Measurements from ENCODE around the gene KIAA1958. TPM values are rescaled to one million over a fixed set of nuclear protein-coding genes. Genes with fewer than 3 reads are reported as not detected.
A peak's percentile ranks its signal among the peaks of the same experiment; 100 is the strongest.

Gene KIAA1958
- total RNA-seq, 1 donor from 2014 or later = 12.0 TPM

DNA sequence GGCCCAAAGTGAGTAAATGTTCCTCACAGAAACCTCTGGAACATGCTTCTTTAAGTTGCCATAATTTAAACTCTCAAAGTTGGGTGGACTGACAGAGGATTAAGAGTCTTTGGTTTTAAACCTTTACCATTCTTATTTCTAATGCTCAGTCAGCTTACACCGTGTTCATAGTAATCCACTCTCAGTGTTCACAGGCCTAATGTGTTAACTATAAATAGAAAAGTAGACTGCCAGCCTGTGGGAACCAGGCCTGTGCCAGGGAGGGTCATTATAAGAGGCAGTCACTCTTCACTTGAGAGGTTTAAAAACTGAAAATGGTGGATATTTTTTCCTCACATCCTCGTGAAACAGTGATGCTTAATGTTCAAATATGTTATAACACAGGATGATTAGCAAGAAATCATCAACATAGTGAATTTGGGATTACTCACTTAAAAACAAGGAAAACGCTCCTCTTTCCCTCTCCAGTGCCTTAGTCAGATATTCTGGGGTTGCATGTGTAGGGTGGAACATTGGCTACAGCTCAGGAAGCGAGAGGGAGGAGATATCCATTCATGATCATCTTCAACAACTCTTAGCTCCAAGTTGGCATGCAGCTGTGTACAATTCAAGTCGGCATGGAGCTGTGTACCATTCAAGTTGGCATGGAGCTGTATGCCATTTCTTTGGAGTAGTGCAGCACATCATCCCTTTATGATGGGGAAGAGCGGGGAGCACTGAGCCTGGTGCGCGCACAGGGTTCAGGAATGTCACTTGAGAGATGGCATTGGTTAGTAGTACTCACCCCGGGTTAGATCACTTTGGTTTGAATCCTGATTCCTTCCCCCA is 65.8 kb downstream of the KIAA1958 start:
- peaks cover 11% of the 10 kb centered on the region for H3K4me1 ChIP-seq (ENCODE audit: insufficient read depth, low read length)
- DNase-seq (ENCODE audit: low read depth) (no peak), FAIRE-seq (no peak)
- TF ChIP-seq, protein P1, sequence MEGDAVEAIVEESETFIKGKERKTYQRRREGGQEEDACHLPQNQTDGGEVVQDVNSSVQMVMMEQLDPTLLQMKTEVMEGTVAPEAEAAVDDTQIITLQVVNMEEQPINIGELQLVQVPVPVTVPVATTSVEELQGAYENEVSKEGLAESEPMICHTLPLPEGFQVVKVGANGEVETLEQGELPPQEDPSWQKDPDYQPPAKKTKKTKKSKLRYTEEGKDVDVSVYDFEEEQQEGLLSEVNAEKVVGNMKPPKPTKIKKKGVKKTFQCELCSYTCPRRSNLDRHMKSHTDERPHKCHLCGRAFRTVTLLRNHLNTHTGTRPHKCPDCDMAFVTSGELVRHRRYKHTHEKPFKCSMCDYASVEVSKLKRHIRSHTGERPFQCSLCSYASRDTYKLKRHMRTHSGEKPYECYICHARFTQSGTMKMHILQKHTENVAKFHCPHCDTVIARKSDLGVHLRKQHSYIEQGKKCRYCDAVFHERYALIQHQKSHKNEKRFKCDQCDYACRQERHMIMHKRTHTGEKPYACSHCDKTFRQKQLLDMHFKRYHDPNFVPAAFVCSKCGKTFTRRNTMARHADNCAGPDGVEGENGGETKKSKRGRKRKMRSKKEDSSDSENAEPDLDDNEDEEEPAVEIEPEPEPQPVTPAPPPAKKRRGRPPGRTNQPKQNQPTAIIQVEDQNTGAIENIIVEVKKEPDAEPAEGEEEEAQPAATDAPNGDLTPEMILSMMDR (IDR thresholded peaks at IDR 0.05; ENCODE audit: insufficient read depth, low read depth, low read length) = no peak
- no peak for TF ChIP-seq EZH2 (IDR thresholded peaks at IDR 0.05; ENCODE audit: insufficient read depth, low read length)
- no peak overlapping the region for H3K4me2 ChIP-seq (ENCODE audit: low read length)
- Mint-ChIP-seq H3K27me3 (ENCODE audit: low read depth, unreplicated experiment) (no peaks in the 10 kb centered on the region), H3K27ac (ENCODE audit: unreplicated experiment) (no peak overlapping the region), H3K36me3 (ENCODE audit: low read depth, unreplicated experiment) (no peaks in the 10 kb centered on the region), H3K4me1 (ENCODE audit: low read depth, unreplicated experiment) (peaks cover 31% of the 10 kb centered on the region), H3K4me3 (ENCODE audit: unreplicated experiment) (no peak overlapping the region), H3K9me3 (ENCODE audit: unreplicated experiment) (no peaks in the 10 kb centered on the region)
- H3K4me3 ChIP-seq (ENCODE audit: insufficient read depth, low read depth, low read length) = no peak overlapping the region
- H3K9me3 ChIP-seq (ENCODE audit: insufficient read depth, low read depth, low read length) = no peaks in the 10 kb centered on the region
- H2AFZ ChIP-seq (ENCODE audit: low read depth, low read length) = no peak overlapping the region
- no peak overlapping the region for H3K9ac ChIP-seq (ENCODE audit: low read length)
- no peaks in the 10 kb centered on the region for H3K27me3 ChIP-seq (ENCODE audit: insufficient read depth, low read length)
- H3K79me2 ChIP-seq (ENCODE audit: insufficient read depth, low read length) = no peaks in the 10 kb centered on the region
- no peaks in the 10 kb centered on the region for H4K20me1 ChIP-seq (ENCODE audit: insufficient read depth, low read length)
- H3K36me3 ChIP-seq (ENCODE audit: insufficient read depth, low read length) = no peaks in the 10 kb centered on the region
- no peak overlapping the region for H3K27ac ChIP-seq (ENCODE audit: low read depth, low read length)

DNA sequence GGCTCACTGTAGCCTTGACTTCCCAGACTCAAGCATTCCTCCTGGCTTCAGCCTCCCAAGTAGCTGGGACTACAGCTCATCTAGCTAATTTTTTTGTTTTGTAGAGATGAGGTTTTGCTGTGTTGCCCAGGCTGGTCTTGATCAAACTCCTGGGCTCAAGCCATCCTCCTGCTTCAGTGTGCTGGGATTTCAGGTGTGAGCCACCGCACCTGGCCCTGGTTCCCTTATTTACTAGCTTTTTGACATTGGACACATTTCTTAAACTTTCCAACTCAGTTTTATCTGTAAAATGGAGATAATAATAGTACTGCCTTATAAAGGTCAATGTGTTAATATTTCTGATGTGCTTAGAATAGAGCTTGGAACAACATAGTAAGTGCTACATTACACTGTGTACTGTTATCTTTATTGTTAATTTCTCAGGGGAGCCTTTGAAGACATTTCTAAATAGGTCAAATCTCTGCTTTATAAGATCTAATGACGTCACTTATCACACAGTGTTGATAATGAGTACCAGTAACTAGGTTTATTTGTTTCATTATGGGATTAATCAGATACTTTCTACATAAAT is 66.7 kb downstream of the KIAA1958 start:
- Mint-ChIP-seq H3K36me3 (ENCODE audit: low read depth, unreplicated experiment) (no peaks in the 10 kb centered on the region), H3K9me3 (ENCODE audit: unreplicated experiment) (no peaks in the 10 kb centered on the region), H3K4me3 (ENCODE audit: unreplicated experiment) (no peak overlapping the region), H3K4me1 (ENCODE audit: low read depth, unreplicated experiment) (peaks cover 27% of the 10 kb centered on the region), H3K27me3 (ENCODE audit: low read depth, unreplicated experiment) (no peaks in the 10 kb centered on the region), H3K27ac (ENCODE audit: unreplicated experiment) (no peak overlapping the region)
- Histone ChIP-seq H2AFZ (ENCODE audit: low read depth, low read length) (no peak overlapping the region), H3K36me3 (ENCODE audit: insufficient read depth, low read length) (no peaks in the 10 kb centered on the region), H4K20me1 (ENCODE audit: insufficient read depth, low read length) (no peaks in the 10 kb centered on the region), H3K4me1 (ENCODE audit: insufficient read depth, low read length) (peaks cover 13% of the 10 kb centered on the region), H3K79me2 (ENCODE audit: insufficient read depth, low read length) (no peaks in the 10 kb centered on the region), H3K9ac (ENCODE audit: low read length) (no peak overlapping the region), H3K4me3 (ENCODE audit: insufficient read depth, low read depth, low read length) (no peak overlapping the region), H3K9me3 (ENCODE audit: insufficient read depth, low read depth, low read length) (no peaks in the 10 kb centered on the region), H3K4me2 (ENCODE audit: low read length) (no peak overlapping the region), H3K27ac (ENCODE audit: low read depth, low read length) (no peak overlapping the region), H3K27me3 (ENCODE audit: insufficient read depth, low read length) (no peaks in the 10 kb centered on the region)
- no peak for TF ChIP-seq EZH2 (IDR thresholded peaks at IDR 0.05; ENCODE audit: insufficient read depth, low read length)
- TF ChIP-seq, protein P1 (IDR thresholded peaks at IDR 0.05; ENCODE audit: insufficient read depth, low read depth, low read length) = no peak
- no peak for FAIRE-seq
- no peak for DNase-seq (ENCODE audit: low read depth)

DNA sequence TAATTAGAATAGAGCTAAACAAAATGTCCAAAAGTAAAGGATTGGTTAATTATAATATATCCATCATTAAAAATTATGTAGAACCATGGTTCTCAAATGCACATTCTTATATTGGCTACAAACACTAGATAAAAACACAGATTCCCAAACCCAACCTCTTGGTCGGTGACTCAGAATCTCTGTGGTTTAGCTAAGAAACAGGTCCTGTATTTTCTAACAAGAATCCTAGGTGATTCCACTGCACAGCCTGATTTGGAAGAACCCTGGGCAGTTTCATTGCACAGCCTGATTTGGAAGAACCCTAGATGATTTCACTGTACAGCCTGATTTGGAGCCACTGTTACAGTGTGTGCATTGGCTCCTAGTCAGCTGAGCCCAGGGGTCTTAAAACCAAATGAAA is 67.9 kb downstream of the KIAA1958 start:
- Mint-ChIP-seq H3K36me3 (ENCODE audit: low read depth, unreplicated experiment) (no peaks in the 10 kb centered on the region), H3K4me1 (ENCODE audit: low read depth, unreplicated experiment) (peaks cover 32% of the 10 kb centered on the region), H3K27ac (ENCODE audit: unreplicated experiment) (peak overlapping the region; percentile 67), H3K9me3 (ENCODE audit: unreplicated experiment) (no peaks in the 10 kb centered on the region), H3K27me3 (ENCODE audit: low read depth, unreplicated experiment) (no peaks in the 10 kb centered on the region), H3K4me3 (ENCODE audit: unreplicated experiment) (no peak overlapping the region)
- no peaks in the 10 kb centered on the region for H4K20me1 ChIP-seq (ENCODE audit: insufficient read depth, low read length)
- no peak overlapping the region for H3K9ac ChIP-seq (ENCODE audit: low read length)
- H3K79me2 ChIP-seq (ENCODE audit: insufficient read depth, low read length) = no peaks in the 10 kb centered on the region
- H3K36me3 ChIP-seq (ENCODE audit: insufficient read depth, low read length) = no peaks in the 10 kb centered on the region
- H3K9me3 ChIP-seq (ENCODE audit: insufficient read depth, low read depth, low read length) = no peaks in the 10 kb centered on the region
- TF ChIP-seq, protein P1 (IDR thresholded peaks at IDR 0.05; ENCODE audit: insufficient read depth, low read depth, low read length) = no peak
- no peak for TF ChIP-seq EZH2 (IDR thresholded peaks at IDR 0.05; ENCODE audit: insufficient read depth, low read length)
- H3K27me3 ChIP-seq (ENCODE audit: insufficient read depth, low read length) = no peaks in the 10 kb centered on the region
- H3K27ac ChIP-seq (ENCODE audit: low read depth, low read length) = no peak overlapping the region
- peaks cover 25% of the 10 kb centered on the region for H3K4me1 ChIP-seq (ENCODE audit: insufficient read depth, low read length)
- no peak overlapping the region for H2AFZ ChIP-seq (ENCODE audit: low read depth, low read length)
- DNase-seq (ENCODE audit: low read depth) (peak; percentile 89), FAIRE-seq (peak; percentile 17)
- no peak overlapping the region for H3K4me3 ChIP-seq (ENCODE audit: insufficient read depth, low read depth, low read length)
- peak overlapping the region; percentile 1 for H3K4me2 ChIP-seq (ENCODE audit: low read length)

All from astrocyte (in vitro differentiated cells and primary cell).